HepG2 (cell line): Measurements from ENCODE around the gene PRDM15. TPM values are rescaled to one million over a fixed set of nuclear protein-coding genes. Genes with fewer than 3 reads are reported as not detected.

Experiments used
- E2F2 ChIP-seq: sonication (generic); formaldehyde crosslinking; IDR thresholded peaks from 2 replicates; pipeline ENCODE4 v1.4.0; 2020; ENCODE audit warnings: missing genetic modification reagents, borderline replicate concordance
- FOSL2 ChIP-seq: sonication (generic); formaldehyde crosslinking; IDR thresholded peaks from 2 replicates; pipeline ENCODE4 v1.4.0; 2020; ENCODE audit warnings: missing genetic modification reagents
- HHEX ChIP-seq: IDR thresholded peaks from 2 replicates; pipeline ENCODE4 v1.6.1; 2016; ENCODE audit warnings: control low read depth
- HOXD1 ChIP-seq: sonication (generic); formaldehyde crosslinking; IDR thresholded peaks from 2 replicates; pipeline ENCODE4 v1.5.0; 2020; ENCODE audit warnings: missing genetic modification reagents
- IKZF5 ChIP-seq: IDR thresholded peaks from 2 replicates; pipeline ENCODE4 v1.6.1; 2018; ENCODE audit warnings: missing genetic modification reagents, mild to moderate bottlenecking, missing compliant biosample characterization
- MBD4 ChIP-seq: IDR thresholded peaks from 2 replicates; pipeline ENCODE4 v1.6.1; 2012; ENCODE audit warnings: low read length, inconsistent platforms, borderline replicate concordance
- SIN3B ChIP-seq: fragments of 150-350 bp; IDR thresholded peaks from 2 replicates; pipeline ENCODE4 v1.6.1; 2014; ENCODE audit warnings: low read length
- SNRNP70 ChIP-seq: fragments of 200-400 bp; formaldehyde crosslinking; IDR thresholded peaks from 2 replicates; pipeline ENCODE4 v1.6.1; 2017; ENCODE audit warnings: mild to moderate bottlenecking, low read depth, low read length, moderate library complexity
- SOX13 ChIP-seq, 3 experiments: fragments of 450-650 bp in 1 of 3; sonication (generic) in 1 of 3; formaldehyde crosslinking in 1 of 3; IDR thresholded peaks in 2 of 3; conservative IDR thresholded peaks in 1 of 3; 2 replicates each; pipeline versions ENCODE4 v1.5.0 to v1.6.1; 2016 to 2020; ENCODE audit warnings: antibody characterized with exemption in 1 of 3, mild to moderate bottlenecking in 1 of 3, missing compliant biosample characterization in 1 of 3, missing genetic modification reagents in 1 of 3, moderate library complexity in 1 of 3
- SRSF9 ChIP-seq: fragments of 200-400 bp; formaldehyde crosslinking; IDR thresholded peaks from 2 replicates; pipeline ENCODE4 v1.6.1; 2018; ENCODE audit warnings: borderline replicate concordance, mild to moderate bottlenecking, low read depth, low read length; ENCODE audit not compliant: insufficient read depth, poor library complexity, severe bottlenecking
- TERF1 ChIP-seq: sonication (generic); formaldehyde crosslinking; IDR thresholded peaks from 2 replicates; pipeline ENCODE4 v1.8.0; 2022; ENCODE audit warnings: mild to moderate bottlenecking, missing genetic modification reagents, moderate library complexity
- ZFP36L2 ChIP-seq: sonication (generic); formaldehyde crosslinking; IDR thresholded peaks from 2 replicates; pipeline ENCODE4 v1.4.0; 2020; ENCODE audit warnings: missing genetic modification reagents
- ZNF142 ChIP-seq: sonication (generic); formaldehyde crosslinking; IDR thresholded peaks from 2 replicates; pipeline ENCODE4 v1.4.0; 2020; ENCODE audit warnings: missing genetic modification reagents
- ZNF33A ChIP-seq: sonication (generic); formaldehyde crosslinking; IDR thresholded peaks from 2 replicates; pipeline ENCODE4 v1.5.1; 2020; ENCODE audit warnings: missing genetic modification reagents, mild to moderate bottlenecking, moderate library complexity, borderline replicate concordance
- ZNF547 ChIP-seq: sonication (generic); formaldehyde crosslinking; IDR thresholded peaks from 2 replicates; pipeline ENCODE4 v1.5.1; 2020; ENCODE audit warnings: mild to moderate bottlenecking, missing genetic modification reagents
- ZNF589 ChIP-seq: sonication (generic); formaldehyde crosslinking; conservative IDR thresholded peaks from 2 replicates; pipeline ENCODE4 v1.8.0; 2022; ENCODE audit warnings: mild to moderate bottlenecking, moderate library complexity, missing genetic modification reagents
- ZNF781 ChIP-seq: sonication (generic); formaldehyde crosslinking; IDR thresholded peaks from 2 replicates; pipeline ENCODE4 v1.5.1; 2020; ENCODE audit warnings: borderline replicate concordance, mild to moderate bottlenecking, missing genetic modification reagents; ENCODE audit errors: not compliant biosample characterization
- ZNF841 ChIP-seq: sonication (generic); formaldehyde crosslinking; IDR thresholded peaks from 2 replicates; pipeline ENCODE4 v1.8.1; 2023; ENCODE audit warnings: missing genetic modification reagents, borderline replicate concordance
- polyA plus RNA-seq, 8 experiments: library from polyadenylated mRNA; depleted of rRNA in 3 of 8; stranded (reverse) in 7 of 8; unstranded in 1 of 8; fragments of >200 nt; fragmentation: Illumina TruSeq in 4 of 8; extraction: Trizol in 4 of 8; gene quantifications; 2 replicates each; pipeline versions ENCODE4 v1.2.1 to v1.2.3, GENCODE V29; 2011 to 2016; ENCODE audit warnings: low read depth in 4 of 8, missing spikeins in 1 of 8, mixed read lengths in 1 of 8; ENCODE audit not compliant: insufficient read depth in 1 of 8
- total RNA-seq, 5 experiments: library from RNA; depleted of rRNA; stranded (reverse); fragments of >200 nt; fragmentation: Illumina TruSeq; extraction: Trizol; gene quantifications; 2 replicates each; pipeline ENCODE4 v1.2.3, GENCODE V29; 2016; ENCODE audit warnings: low read depth in 1 of 5

The PRDM15 gene
- total and polyA plus RNA-seq, 2 of the 13 experiments (the other 11 are each of a cell fraction or from before 2014, with no cell fraction given) = 4.0 to 6.9 TPM

- TF ChIP-seq FOSL2 (CRISPR knock-in tag) (peak; percentile 47), ZFP36L2 (CRISPR knock-in tag) (no peak), ZNF547 (no peak), HHEX (CRISPR knock-in tag) (no peak), ZNF781 (CRISPR knock-in tag) (no peak), SIN3B (no peak), E2F2 (no peak; the same call in 1 of the 2 replicates), TERF1 (no peak), MBD4 (no peak), IKZF5 (CRISPR knock-in tag) (no peak), ZNF589 (no peak), SRSF9 (no peak), SOX13 (IDR thresholded peaks at IDR 0.05) (no peak), SOX13 (CRISPR knock-in tag; conservative IDR thresholded peaks at IDR 0.05 in 1 of 2, IDR thresholded peaks at IDR 0.05 in 1 of 2) (no peak; a peak in 1 of 4 replicates), HOXD1 (CRISPR knock-in tag) (0 out of 2 replicates have a peak, but pooled peaks have one; percentile 54), ZNF142 (CRISPR knock-in tag) (no peak), ZNF841 (CRISPR knock-in tag) (no peak), ZNF33A (CRISPR knock-in tag) (no peak), SNRNP70 (no peak)
These were observed 112.1 kb downstream of the PRDM15 start, which contains the start of gene RIPK4 (continued) for GRCh38 chr21:41766883-41767605.
